Middle frontal gyrus (tissue), 1 donor: ENCODE measurements around the gene MZT2A.
"Not testable (repeated sequence)": the region's sequence is repeated elsewhere in the genome, so short reads cannot be mapped to it uniquely, and the experiment has no call there.

Experiments
- DNase-seq: peaks from one replicate; pipeline ENCODE4 v3.0.0-alpha.2; 2015; ENCODE audit warnings: low spot score; ENCODE audit errors: extremely low spot score

Gene MZT2A

GRCh38 chr2:131492418-131493198 is 411 bp upstream of the MZT2A start:
- peak; percentile 74 for DNase-seq

- not testable (repeated sequence) for DNase-seq
Observed at GRCh38 chr2:131491469-131491836, 744 bp downstream of the MZT2A start.

DNA sequence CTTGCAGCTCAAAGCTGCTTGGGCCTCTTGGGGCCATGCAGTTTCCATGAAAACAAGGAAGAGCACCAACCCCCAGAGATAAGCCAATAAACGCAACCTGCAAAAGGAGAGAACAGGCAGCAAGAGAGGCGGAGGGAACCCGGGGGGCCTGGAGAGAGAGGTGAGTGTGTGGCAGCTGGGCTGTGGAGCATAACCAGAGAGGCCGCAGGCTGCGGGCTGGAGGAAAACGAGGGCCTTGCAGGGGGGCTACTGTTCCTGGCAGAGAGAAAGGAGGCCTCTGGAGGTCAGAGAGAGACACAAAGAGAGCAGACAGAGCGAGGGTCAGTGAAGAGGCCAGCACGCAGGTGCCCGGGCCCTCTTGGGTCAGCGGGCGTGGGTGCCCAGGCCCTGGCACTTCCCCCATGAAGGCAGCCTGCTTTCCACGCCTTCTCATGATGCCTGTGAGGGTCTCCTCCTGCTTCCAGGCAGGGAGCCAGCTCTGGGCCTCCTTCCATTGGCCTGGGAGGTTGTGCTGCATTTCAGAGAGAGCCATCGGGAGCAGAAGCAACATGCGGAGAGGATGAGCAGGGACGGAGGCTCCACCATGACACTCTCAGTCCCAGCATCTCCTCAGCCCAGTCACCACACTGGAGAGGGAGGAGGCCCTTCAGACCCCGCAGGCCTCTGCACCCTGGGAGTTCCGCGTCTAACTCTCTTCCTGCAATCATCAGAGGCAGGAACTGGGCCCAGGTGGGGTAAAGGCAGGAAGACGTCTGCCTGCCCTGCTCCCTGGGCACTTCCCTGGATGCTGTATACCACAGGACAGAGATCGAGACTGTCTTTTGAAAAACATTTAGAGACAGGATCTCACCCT is 1.4 kb downstream of the MZT2A start:
- DNase-seq = not testable (repeated sequence)

DNA sequence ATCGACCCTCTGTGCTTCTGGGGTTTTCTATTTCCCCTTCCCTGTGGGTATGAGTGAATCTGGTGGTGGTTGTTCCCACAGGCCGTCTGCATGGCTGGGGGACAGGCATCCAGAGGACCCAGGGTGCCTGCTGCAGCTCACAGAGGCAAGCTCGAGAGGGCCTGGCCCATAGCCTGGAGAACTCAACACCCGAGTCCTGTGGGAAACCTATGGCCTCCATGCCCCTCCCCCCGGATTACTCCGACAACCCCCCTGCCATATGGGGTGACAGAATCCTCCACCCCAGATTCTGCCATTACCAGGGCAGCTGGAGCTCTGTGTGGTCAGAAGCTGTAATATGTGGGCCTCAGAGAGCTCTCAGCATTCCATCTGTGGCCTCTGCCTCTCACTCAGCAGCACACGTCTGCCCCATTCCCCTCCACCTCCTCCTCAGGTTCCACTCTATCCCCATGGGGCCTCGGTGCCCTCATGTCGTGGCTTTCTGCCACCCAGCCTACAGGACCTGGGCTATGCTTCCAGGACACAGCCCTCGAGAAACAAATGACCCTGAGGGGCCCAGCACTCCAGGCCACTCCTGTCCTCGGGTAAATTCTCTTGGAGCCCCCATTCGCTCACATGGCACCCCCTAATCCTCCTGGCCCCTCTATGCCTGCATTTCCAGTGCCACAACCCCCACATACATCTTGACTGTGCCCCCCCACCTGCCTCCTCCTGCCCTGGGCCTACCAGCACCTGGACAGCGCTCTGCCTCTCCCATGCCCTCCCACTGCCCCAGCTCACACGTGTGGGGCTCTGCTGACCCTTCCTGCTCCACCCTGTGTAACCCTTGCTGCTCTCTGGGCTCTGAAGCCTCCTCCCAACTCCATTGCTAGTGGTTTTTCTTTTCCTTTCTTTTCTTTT is 3.6 kb downstream of the MZT2A start:
- DNase-seq = no peak

DNA sequence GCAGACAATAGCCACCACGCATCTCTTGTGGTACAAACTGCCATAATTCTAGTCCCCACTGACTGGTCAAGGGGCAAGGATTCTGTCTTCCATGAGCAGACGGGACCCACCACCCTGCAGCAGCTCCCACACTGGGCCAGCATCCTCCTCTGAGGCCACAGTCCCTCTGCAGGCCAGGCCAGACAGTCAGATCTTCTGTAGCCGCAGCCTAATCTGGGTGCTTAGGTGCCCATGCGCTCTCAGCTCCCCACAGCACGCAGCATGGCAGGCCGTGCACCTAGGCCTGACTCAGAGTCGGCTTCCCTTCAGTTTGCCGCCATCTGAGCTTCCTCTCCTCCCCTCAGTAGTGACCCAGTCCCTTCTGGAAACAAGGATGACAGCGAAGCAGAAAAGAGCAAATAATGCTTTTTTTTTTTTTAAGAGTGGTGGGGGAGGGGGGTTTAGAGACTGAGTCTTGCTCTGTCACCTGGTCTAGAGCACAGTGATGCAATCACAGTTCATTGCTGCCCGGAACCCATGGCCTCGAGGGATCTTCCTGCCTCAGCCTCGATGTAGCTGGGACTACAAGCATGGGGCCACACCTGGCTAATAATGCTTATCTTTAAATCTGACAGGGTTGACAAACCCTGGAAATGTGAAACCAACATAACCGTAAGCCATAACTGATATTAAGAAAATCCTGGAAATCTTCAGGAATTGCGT is 5.8 kb downstream of the MZT2A start:
- not testable (repeated sequence) for DNase-seq

DNA sequence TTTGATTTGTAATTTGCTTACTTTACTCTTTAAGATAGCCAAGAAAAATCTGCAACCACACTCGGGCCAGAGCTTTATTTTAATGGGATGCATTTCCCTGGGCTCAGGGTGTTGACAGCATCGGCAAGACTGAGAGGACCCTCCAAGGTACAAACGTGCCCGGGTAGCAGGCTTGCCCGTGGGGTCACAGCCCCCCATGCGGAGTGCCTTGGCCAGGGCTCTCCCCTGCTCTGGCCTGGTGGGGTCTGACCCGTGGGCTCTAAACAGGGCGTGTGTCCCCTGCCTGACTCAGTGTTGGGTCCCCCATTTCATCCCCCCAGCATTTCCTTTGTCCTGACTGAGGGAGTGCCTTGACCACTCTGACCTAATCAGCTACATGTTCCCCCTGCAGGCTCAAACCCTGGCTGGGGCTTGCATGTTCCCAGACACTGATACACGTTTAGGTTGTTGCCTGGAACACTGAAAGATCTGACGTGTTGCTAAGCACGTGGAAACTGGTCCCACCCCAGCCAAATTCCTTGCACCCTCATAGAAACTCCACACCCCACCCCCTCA is 7.2 kb downstream of the MZT2A start:
- DNase-seq = not testable (repeated sequence)

GRCh38 chr2:131483981-131484820 is 8.0 kb downstream of the MZT2A start:
- not testable (repeated sequence) for DNase-seq

- DNase-seq = not testable (repeated sequence)
Observed at GRCh38 chr2:131482506-131483155, 9.6 kb downstream of the MZT2A start.

GRCh38 chr2:131480351-131480750 is 11.8 kb downstream of the MZT2A start:
- DNase-seq = not testable (repeated sequence)

- DNase-seq = not testable (repeated sequence)
Observed at GRCh38 chr2:131478850-131479461, 13.2 kb downstream of the MZT2A start.

DNA sequence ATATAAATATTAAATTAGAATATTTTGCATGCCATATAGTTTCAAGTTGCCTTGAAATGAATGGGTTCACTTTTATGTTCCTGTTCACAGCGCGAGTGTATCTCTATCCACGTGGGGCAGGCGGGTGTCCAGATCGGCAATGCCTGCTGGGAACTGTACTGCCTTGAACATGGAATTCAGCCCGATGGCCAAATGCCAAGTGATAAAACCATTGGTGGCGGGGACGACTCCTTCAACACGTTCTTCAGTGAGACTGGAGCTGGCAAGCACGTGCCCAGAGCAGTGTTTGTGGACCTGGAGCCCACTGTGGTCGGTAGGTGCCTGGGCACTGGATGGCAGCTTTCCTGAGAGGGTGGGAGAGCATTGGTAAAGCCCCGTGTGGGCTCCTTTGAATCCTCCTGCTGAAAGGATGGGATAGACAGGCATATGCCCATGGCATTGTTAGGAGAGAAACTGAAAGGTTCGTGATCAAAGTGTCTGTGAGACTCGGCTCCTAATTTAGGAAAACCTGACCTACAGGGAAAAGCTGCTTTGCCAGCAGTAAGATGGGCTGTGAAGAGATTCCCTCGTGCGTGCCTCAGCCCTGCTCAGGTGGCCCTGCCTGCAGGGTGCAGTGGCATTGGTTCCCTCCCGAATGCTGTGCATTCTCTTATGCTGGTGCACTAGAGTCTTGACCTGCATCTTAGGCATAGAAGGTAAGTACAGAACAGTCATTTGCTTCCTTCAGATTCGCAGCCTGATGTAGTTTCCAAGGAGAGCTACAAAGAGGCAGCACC is 13.9 kb downstream of the MZT2A start:
- not testable (repeated sequence) for DNase-seq

GRCh38 chr2:131477227-131477626 is 15.0 kb downstream of the MZT2A start:
- not testable (repeated sequence) for DNase-seq

- DNase-seq = not testable (repeated sequence)
Observed at GRCh38 chr2:131476363-131476762, 15.8 kb downstream of the MZT2A start.

- no peak for DNase-seq
Observed at GRCh38 chr2:131475831-131476230, 16.4 kb downstream of the MZT2A start, which contains the start of gene TUBA3D. Gene TUBA3D (plus strand): TSS chr2:131476119. CDS start chr2:131476200, 81 bp downstream.

DNA sequence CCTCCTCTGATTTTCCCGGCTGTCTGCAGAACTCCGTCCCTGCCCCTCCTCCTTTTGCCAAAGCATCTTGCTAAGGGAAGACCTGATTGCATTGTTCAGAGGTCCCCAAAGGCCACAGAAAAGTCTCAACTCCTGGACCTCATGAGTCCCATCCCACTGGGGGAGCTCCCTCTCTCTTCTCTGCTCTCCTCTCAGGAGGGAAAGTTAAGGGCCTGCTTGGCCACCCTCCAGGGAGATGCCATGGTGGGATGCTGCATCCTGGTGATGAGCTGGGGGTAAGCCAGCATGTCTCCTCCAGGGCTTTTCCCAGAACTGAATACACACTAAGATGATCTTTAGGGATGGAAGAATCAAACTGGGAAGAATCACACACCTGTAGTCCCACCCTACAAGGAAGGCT is 18.9 kb downstream of the MZT2A start:
- DNase-seq = not testable (repeated sequence)

- DNase-seq = not testable (repeated sequence)
Observed at GRCh38 chr2:131471624-131472023, 20.6 kb downstream of the MZT2A start.

GRCh38 chr2:131470944-131471343 is 21.3 kb downstream of the MZT2A start:
- not testable (repeated sequence) for DNase-seq

- not testable (repeated sequence) for DNase-seq
Observed at GRCh38 chr2:131467722-131468121, 24.5 kb downstream of the MZT2A start.
